Coronary artery (tissue), 2 donors: ENCODE measurements around the gene AKAP8.
A peak's percentile ranks its signal among the peaks of the same experiment; 100 is the strongest.

Experiments
- DNase-seq: peaks from one replicate; pipeline ENCODE4 v3.0.0-alpha.2; 2017; ENCODE audit warnings: low spot score
- H3K27ac ChIP-seq, 2 donors: fragments of 200-600 bp; sonication (generic); one replicate each; pipeline ENCODE4 v1.5.1; 2016 to 2019
- H3K4me3 ChIP-seq: fragments of 200-600 bp; sonication (generic); 2 replicates; pipeline ENCODE4 v1.5.1; 2016; ENCODE audit warnings: mild to moderate bottlenecking, moderate library complexity
- CTCF ChIP-seq: fragments of 200-600 bp; sonication (generic); IDR thresholded peaks from one replicate; pipeline ENCODE4 v1.5.1; 2019; ENCODE audit warnings: antibody characterized with exemption

The AKAP8 gene

GRCh38 chr19:15373644-15374043 is 5.9 kb downstream of the AKAP8 start:
- TF ChIP-seq CTCF = no peak
- Histone ChIP-seq H3K27ac (peak overlapping the region in 1 of 2 donors; percentile 64), H3K4me3 (no peak overlapping the region)
- DNase-seq = no peak

- Histone ChIP-seq H3K27ac (no peak overlapping the region), H3K4me3 (no peak overlapping the region)
- TF ChIP-seq CTCF = no peak
- DNase-seq = no peak
Measured at GRCh38 chr19:15372891-15373301, 6.7 kb downstream of the AKAP8 start.

GRCh38 chr19:15372470-15372869 is 7.1 kb downstream of the AKAP8 start:
- no peak for TF ChIP-seq CTCF
- Histone ChIP-seq H3K27ac (no peak overlapping the region), H3K4me3 (no peak overlapping the region)
- no peak for DNase-seq

- Histone ChIP-seq H3K27ac (no peak overlapping the region), H3K4me3 (no peak overlapping the region)
- DNase-seq = no peak
- no peak for TF ChIP-seq CTCF
Measured at GRCh38 chr19:15371786-15372380, 7.7 kb downstream of the AKAP8 start.

GRCh38 chr19:15371119-15371518 is 8.5 kb downstream of the AKAP8 start:
- Histone ChIP-seq H3K4me3 (no peak overlapping the region), H3K27ac (no peak overlapping the region)
- no peak for TF ChIP-seq CTCF
- no peak for DNase-seq

GRCh38 chr19:15369594-15369891 is 10.0 kb downstream of the AKAP8 start:
- no peak overlapping the region for H3K27ac ChIP-seq
- H3K4me3 ChIP-seq = no peak overlapping the region
- no peak for DNase-seq
- TF ChIP-seq CTCF = no peak

GRCh38 chr19:15368798-15369593 is 10.6 kb downstream of the AKAP8 start:
- H3K4me3 ChIP-seq = no peak overlapping the region
- no peak overlapping the region for H3K27ac ChIP-seq
- no peak for DNase-seq
- no peak for TF ChIP-seq CTCF
